ENCODE results near the gene HMOX1. TPM values are rescaled to one million over a fixed set of nuclear protein-coding genes. Genes with fewer than 3 reads are reported as not detected.

Gene HMOX1
- total RNA-seq, 1 donor from 2014 or later = 1.6 TPM

DNA sequence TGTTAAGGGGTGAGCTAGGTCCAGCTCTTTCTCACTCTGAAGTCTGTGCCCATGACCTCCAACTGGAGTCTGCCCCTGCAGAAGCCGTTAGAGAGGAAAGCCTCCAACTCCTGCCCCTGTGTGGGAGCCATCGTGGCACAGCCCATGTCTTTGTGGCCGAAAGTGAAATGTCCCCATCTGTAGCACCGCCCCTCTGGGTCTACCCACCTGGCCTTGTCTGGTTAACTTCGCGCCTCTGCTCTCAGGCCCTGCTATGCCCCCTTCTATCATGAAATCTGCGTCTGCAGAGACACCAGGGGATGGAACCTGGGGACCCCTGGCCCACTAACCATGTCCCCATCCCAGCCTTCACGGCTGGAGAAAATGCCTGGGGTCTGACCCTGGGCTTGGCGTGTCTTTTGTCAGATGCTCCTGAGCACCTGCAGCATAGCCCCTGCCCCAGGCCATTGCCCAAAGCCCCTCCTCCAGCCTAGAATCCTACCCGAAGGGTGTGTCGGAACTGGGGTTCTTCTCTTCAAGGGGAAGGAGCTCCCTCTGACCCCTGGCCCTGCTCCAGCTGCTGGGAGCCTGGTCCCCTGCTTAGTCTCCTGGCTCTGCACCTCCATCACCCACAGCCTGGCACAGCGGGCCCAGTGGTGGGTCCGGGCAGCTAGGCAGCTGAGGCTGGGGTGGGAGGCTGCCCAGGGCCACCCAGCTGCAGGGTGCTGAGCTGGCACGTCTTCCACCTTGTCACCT lies 35.8 kb upstream of the HMOX1 start:
- H3K9me3 Mint-ChIP-seq = no peaks in the 10 kb centered on the region
- H3K27me3 Mint-ChIP-seq (ENCODE audit: low read depth) = no peaks in the 10 kb centered on the region
- peaks cover 8% of the 10 kb centered on the region for H3K4me1 Mint-ChIP-seq
- H3K27ac Mint-ChIP-seq = no peak overlapping the region
- TF ChIP-seq, protein P1, sequence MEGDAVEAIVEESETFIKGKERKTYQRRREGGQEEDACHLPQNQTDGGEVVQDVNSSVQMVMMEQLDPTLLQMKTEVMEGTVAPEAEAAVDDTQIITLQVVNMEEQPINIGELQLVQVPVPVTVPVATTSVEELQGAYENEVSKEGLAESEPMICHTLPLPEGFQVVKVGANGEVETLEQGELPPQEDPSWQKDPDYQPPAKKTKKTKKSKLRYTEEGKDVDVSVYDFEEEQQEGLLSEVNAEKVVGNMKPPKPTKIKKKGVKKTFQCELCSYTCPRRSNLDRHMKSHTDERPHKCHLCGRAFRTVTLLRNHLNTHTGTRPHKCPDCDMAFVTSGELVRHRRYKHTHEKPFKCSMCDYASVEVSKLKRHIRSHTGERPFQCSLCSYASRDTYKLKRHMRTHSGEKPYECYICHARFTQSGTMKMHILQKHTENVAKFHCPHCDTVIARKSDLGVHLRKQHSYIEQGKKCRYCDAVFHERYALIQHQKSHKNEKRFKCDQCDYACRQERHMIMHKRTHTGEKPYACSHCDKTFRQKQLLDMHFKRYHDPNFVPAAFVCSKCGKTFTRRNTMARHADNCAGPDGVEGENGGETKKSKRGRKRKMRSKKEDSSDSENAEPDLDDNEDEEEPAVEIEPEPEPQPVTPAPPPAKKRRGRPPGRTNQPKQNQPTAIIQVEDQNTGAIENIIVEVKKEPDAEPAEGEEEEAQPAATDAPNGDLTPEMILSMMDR (IDR thresholded peaks at IDR 0.05; ENCODE audit: unreplicated experiment) = no peak
- H3K36me3 Mint-ChIP-seq = peaks cover 7% of the 10 kb centered on the region
- H3K4me3 Mint-ChIP-seq = no peak overlapping the region
- DNase-seq (ENCODE audit: low spot score in 2 of 2, unreplicated experiment in 2 of 2) = no peak

GRCh38 chr22:35345808-35346505 lies 34.9 kb upstream of the HMOX1 start:
- no peak for DNase-seq (ENCODE audit: low spot score in 2 of 2, unreplicated experiment in 2 of 2)

DNA sequence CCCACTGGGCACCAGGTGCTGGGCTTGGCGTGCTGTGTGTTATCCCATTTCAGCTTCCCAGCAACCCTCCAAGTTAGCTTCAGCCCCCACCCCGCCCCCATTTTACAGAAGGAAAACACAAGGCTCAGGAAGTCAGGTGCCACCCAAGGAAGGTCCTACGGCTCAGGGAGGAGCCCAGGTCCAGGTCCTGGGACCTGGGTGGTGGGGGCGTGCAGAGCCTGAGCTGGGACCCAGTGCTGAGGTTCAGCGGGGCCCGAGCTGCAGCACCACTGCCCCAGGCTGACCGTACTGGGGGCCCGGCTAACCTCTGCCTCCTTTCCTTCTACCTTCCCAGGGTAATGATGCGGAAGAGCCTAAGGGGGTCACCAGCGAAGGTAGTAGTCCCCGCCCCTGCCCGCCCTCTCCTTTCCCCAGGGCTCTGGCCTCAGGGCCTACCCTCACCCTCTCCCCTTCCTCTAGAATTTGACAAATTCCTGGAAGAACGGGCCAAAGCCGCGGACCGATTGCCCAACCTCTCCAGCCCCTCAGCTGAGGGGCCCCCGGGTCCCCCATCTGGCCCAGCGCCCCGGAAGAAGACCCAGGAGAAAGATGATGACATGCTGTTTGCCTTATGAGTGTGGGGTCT lies 34.2 kb upstream of the HMOX1 start:
- peaks cover 22% of the 10 kb centered on the region for H3K4me1 Mint-ChIP-seq
- H3K4me3 Mint-ChIP-seq = no peak overlapping the region
- H3K9me3 Mint-ChIP-seq = no peaks in the 10 kb centered on the region
- H3K27me3 Mint-ChIP-seq (ENCODE audit: low read depth) = no peaks in the 10 kb centered on the region
- TF ChIP-seq, protein P1 (IDR thresholded peaks at IDR 0.05; ENCODE audit: unreplicated experiment) = no peak
- no peak overlapping the region for H3K27ac Mint-ChIP-seq
- no peak for DNase-seq (ENCODE audit: low spot score in 2 of 2, unreplicated experiment in 2 of 2)
- H3K36me3 Mint-ChIP-seq = no peaks in the 10 kb centered on the region

More at GRCh38 chr22:35345808-35346505, 34.9 kb upstream of the HMOX1 start:
- no peaks in the 10 kb centered on the region for H3K9me3 Mint-ChIP-seq
- no peak overlapping the region for H3K27ac Mint-ChIP-seq
- H3K4me3 Mint-ChIP-seq = no peak overlapping the region
- H3K27me3 Mint-ChIP-seq (ENCODE audit: low read depth) = no peaks in the 10 kb centered on the region
- TF ChIP-seq, protein P1 (IDR thresholded peaks at IDR 0.05; ENCODE audit: unreplicated experiment) = no peak
- H3K36me3 Mint-ChIP-seq = peaks cover under 1% of the 10 kb centered on the region
- H3K4me1 Mint-ChIP-seq = peaks cover 15% of the 10 kb centered on the region

- Mint-ChIP-seq H3K4me1 (peaks cover 23% of the 10 kb centered on the region), H3K27me3 (ENCODE audit: low read depth) (no peaks in the 10 kb centered on the region), H3K27ac (no peak overlapping the region), H3K4me3 (no peak overlapping the region), H3K36me3 (no peaks in the 10 kb centered on the region), H3K9me3 (no peaks in the 10 kb centered on the region)
- DNase-seq (ENCODE audit: low spot score in 2 of 2, unreplicated experiment in 2 of 2) = no peak
- TF ChIP-seq, protein P1 (IDR thresholded peaks at IDR 0.05; ENCODE audit: unreplicated experiment) = no peak
Measured at GRCh38 chr22:35347462-35347861, 33.4 kb upstream of the HMOX1 start.

- TF ChIP-seq, protein P1 (IDR thresholded peaks at IDR 0.05; ENCODE audit: unreplicated experiment) = no peak
- Mint-ChIP-seq H3K4me1 (peaks cover 23% of the 10 kb centered on the region), H3K27ac (no peak overlapping the region), H3K36me3 (no peaks in the 10 kb centered on the region), H3K4me3 (no peak overlapping the region), H3K9me3 (no peaks in the 10 kb centered on the region), H3K27me3 (ENCODE audit: low read depth) (no peaks in the 10 kb centered on the region)
- no peak for DNase-seq (ENCODE audit: low spot score in 2 of 2, unreplicated experiment in 2 of 2)
Measured at GRCh38 chr22:35348026-35348590, 32.8 kb upstream of the HMOX1 start.
